Stimulated activated CD4-positive, alpha-beta T cell treated with anti-CD3 and anti-CD28 coated beads, TNF-alpha, amount 100 ng/mL, for 4 hours (primary cell): ENCODE results near the gene BTBD1.
A peak's percentile ranks its signal among the peaks of the same experiment; 100 is the strongest.

Source experiments
- DNase-seq, 3 experiments: peaks; one replicate each; pipeline ENCODE4 v3.0.0-alpha.2; 2020; ENCODE audit warnings: low read depth in 3 of 3

Gene BTBD1

DNA sequence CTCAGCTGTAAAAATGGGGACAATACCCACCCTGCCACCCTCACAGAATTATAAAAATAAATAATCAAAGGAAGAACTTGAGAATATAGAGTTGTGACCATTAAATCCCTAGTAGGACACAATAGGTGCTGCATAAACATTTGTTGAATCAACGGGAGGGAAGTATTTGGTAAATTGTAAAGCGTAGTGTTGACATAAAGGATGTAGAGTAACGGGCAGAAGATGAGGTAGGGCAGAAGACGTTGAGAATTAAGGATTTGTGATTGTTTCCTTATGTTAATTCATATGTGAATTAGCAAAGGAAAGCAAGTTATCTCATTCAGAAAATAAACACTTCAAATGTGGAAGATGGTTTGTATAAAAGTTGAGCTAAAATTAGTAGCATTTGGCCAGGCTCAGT is 73.9 kb downstream of the BTBD1 start:
- DNase-seq: no peak

DNA sequence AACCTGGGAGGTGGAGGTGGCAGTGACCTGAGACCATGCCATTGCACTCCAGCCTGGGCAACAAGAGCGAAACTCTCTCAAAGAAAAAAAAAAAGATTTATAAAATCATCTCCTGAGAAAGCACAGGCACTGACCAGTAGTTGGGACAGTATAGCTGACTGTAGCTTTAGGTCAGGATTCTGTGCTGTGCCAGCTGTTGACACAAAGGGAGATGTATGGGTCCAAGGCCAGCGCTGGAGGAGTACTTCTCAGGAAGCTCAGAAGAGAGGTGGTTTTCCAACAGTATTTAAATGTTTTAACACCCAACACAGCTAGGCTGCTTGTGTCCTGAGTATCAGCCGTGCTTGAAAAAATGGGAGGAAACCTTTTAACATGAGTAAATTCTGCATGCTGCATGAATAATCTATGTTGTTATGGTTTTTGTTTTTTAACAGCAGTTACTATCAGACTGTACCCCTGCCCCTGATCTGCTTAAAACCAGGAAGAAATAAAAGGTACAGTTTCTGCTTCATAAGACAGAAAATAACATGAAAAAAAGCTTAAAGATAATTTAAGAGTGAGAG is 74.5 kb downstream of the BTBD1 start:
- no peak for DNase-seq

DNA sequence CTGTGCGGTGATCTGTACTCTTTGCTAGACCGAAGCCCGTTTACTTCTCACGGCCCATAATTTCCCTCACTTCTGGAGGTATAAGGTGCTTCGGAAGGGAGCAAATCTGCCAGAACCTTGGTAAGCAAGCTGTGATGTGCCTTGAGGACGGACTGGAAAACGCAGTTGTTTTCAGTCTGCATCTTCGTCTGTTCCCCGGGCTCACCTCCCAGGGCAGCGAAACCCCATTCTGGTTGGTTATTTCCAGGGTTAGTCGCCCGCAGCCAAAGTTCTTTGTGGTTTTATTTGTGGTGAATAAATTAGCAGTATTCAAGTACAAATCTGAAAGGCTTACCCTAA is 80.6 kb downstream of the BTBD1 start:
- peak in 2 of 3 experiments; percentile 2 to 9 for DNase-seq

DNA sequence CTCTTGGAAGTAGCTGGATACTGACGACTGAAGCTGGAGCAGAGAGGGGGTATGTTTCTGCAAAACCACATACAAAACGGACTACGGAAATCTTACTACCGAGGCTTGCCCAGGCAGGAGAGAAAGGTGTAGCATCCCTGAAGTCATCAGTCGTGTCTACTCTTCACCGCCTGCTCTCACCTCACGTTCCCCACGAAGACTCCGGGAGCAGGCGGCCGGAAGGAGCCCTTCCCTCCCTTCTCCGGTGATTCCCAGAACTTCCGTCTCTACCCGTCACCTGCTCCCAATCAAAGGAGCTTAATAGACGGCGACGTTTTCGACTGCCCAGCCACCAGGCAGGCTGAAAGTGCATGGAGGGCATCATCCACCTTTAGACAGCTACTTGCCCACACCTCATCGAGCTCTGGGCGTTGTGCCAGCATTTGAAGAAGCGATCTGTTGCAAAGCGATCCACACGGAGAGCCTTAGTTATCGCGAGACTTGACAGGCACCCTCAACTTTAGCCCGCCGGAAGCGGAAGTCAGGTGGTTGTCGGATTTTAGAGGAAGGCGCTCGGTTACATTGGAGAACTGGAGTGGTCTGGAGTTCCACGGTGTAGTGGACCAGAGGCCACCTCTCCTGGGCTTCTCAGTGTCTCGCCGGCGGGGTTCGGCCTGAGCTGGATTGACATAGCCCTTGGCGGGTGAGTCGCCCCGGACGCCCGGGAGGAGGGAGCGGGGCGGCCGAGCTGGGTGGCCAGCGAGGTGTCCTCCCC is 81.2 kb downstream of the BTBD1 start, which contains the start of gene RAMAC:
Gene RAMAC (plus strand): TSS at position 523 of the 754 bp plus-strand sequence. CDS start 2,809 bp downstream, outside the sequence.
- DNase-seq: peak; percentile 74 to 88 (median 82)

DNA sequence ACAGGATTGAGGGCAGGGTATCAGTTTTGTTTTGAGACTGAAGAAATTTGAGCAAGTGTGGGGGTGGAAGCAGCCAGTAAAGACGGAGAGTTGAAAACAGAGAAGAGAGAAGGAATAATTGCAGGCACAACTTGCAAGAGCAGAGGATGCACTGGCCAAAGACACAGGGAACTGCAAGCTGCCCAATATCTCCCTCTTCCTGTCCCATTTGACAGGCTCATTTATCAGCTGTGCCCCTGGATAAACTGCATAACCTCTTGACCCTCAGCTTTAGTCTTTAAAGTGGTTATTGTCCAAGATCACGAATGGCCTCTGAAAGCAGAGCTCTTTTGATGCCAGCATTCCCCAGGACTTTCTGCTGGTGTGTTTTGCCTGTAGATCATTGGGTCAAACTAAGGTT is 86.1 kb downstream of the BTBD1 start:
- no peak for DNase-seq

DNA sequence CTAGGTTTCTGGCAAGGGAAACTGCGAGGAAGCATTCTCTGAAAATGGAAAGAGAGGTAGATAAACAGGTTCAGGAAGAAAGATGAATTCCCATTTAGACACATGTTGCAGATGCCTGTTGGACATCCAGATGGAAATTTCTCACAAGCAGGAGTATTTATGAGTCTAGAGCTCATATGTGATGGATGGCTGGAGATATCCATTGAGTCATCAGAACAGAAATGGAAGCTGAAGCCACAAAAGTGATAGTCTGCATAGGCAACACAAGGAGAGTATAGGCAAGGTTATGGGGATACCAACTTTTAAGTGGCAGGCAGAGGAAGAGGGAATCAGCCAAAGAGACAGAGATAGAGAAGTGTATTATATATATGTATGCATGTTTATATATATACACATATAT is 87.3 kb downstream of the BTBD1 start:
- no peak for DNase-seq

DNA sequence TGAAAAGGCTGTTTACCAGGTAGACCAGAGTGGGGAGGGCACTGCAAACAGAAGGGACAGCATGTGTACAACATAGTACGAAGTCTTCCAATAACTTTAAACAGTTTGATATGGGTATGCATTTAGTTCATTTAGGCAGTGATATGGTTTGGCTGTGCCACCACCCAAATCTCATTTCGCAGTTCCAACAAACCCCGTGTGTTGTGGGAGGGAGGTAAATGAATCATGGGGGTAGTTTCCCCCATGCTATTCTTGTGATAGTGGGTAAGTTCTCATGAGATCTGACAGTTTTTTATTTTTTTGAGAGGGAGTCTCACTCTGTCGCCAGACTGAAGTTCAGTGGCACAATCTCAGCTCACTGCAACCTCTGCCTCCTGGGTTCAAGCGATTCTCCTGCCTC is 88.6 kb downstream of the BTBD1 start:
- DNase-seq: no peak

DNA sequence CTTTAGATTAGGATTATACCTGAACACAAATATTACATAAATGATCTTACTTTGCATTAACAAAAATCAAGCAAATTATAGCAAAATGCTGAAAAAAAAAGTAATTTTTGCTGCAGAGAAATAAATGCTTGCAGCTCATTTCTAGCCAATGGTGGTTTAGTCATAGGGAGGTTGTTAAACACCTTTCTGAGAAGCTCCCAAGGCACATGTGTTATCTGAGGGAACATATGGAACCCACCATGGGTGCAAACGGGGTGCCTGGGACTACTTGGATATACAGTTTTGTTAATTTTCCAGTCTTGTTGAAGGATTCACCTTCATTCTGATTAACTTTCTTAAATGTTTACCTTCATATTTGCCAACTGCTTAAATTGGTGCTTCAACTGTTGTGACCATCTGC is 90.0 kb downstream of the BTBD1 start:
- no peak for DNase-seq

DNA sequence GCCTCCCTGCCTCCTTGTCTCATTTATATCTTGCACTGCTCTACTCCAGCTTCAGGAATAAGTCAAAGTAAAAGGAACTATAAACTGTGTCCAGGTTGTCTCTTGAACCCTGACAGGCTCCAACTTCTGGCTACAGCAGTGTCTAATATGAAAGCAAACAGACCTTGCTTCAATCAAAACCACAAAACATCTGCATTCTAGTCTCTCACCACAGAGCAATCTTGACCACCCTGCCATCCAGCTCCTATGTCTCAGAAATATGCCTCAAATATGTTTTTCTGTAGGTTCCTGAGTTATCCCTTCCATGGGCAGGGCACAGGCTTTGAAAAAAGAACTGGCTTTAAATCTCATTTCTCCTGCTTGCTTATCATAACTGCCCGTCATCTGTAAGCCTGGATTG is 94.1 kb downstream of the BTBD1 start:
- DNase-seq: no peak

DNA sequence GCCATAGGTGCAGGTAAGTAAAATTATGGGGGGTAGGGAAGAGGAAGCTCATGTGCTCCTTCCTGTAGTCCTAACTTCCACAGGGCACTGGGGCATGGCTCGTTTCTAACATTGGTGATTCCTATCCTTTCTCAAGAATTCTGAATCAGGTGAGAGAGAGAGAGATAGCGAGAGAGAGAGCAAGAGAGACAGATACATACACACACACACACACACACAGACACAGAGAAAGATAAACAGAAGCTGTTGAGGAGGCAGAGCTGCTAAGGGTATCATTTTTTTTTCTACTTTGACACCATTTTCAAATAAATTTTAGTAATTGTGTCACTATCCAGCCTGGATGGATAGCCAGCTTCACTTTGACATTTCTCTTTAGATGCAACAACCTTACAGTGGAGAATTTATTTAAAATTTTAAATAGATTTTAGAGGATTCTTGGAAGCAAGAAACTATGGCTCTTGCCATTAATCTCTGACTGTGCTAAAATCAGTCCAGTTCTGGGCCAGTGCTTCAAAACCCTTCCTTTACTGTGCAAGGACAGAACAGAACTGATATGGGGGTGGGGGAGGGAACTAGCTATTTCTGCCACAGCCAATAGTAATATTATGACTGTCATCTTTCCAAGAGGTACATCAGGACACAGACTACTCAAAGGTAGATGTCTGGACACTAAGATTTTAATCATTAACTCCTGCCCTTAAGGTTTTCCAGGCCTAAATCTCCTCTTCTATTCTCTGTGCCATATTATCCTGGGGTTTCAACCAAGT is 95.7 kb downstream of the BTBD1 start:
- DNase-seq: no peak

DNA sequence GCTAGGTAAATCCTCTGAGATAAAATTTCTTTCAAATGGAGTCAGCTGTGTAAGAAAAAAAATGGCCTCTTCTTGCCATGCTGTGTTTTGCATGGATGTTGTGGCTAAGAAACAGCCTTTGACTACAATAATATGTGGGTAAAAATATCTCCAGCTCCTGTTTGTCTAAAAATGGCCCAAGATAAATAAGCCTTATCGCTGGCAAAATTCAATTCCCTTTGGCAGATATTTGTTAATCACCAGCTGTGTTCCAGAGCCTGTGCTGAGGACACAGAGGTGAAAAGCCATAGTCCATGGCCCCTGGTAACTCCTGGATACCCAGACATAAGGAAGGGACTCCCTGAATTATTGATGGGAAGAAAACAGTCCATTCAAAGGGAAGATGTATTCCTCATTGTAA is 96.4 kb downstream of the BTBD1 start:
- no peak for DNase-seq

DNA sequence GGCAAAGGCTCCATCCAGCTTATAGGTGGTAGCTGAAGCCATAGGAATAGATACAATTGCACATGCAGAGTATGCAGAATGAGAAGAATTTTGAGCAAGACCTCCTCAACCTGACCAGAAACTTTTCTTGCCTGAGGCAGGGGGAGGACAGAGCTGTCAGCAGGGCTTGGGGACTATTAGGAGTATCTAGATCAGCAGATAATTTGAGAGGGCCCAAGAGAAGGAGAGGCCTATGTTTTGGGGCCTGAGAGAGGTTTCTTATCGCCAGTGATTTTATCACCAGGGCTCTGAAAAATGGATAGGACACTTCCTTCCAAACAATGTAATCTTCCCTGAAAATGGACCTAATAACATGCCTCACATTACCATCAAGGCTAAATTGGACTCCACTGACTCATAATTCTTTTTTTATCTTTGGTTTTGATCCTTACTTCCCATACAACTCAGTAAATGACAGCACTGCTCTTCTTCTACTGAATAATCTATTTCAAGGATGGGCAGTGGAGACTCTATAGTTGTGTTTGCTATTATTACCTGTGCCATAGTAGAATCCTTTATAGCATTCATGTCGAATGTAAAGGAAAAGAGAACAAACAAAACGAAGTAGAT is 96.9 kb downstream of the BTBD1 start:
- DNase-seq: no peak

DNA sequence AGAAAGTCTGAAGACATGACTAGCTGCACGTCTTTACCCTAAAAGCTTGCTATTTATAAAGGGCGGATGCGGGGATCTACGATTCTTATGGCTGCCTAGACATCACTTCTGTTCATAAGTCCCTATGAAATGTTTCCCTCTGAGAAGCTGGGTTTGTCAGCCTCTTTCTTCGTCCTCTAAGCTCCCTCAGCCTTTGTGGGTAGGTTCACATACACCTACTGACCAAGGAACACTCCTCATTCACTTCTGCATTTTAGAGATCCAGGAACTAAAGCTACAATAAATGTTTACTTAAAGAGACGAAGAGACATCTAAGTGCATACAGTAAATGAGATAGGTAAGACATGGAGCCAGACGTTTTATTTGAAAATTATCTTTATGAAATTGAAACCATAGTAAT is 97.7 kb downstream of the BTBD1 start:
- no peak for DNase-seq

DNA sequence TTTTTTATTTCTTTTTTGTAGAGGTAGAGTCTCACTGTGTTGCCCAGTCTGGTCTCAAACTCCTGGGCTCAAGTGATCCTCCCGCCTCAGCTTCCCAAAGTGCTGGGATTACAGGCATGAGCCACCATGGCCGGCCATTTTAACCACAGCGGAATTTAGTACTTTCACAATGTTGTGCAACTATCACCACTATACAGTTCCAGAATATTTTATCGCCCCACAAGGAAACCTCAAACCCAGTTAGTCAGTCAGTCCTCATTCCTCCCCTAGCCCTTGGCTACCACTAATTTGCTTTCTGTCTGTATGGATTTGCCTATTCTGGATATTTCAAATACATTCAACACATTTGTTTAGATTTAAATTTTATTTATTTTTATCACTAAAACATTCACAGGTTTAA is 99.0 kb downstream of the BTBD1 start:
- DNase-seq: no peak

DNA sequence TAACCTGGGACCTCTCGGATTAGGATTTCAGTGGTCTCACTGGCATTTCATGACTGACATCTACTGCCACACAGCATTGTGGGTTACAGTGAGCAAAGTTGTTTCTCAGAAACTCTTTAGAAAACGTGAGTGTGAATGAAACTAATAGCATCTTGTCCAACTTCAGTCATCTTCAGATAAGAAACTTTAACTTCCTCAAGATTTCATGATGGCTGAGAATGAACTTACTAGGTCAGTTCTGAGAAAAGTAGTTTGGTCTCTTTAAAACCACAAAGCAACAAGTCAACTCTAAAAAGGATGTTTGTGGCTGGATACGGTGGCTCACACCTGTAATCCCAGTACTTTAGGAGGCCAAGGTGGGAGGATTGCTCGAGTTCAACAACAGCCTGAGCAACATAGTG is 100.4 kb downstream of the BTBD1 start:
- no peak for DNase-seq
